ENCODE results near the gene LMO3.

The LMO3 gene

GRCh38 chr12:16504200-16504599 is 101.8 kb downstream of the LMO3 start:
- H3K36me3 Mint-ChIP-seq, result no peaks in the 10 kb centered on the region
- no peak overlapping the region for H3K27ac Mint-ChIP-seq
- no peaks in the 10 kb centered on the region for H3K4me1 Mint-ChIP-seq
- ATAC-seq (replicated peaks), result no peak
- DNase-seq, result no peak
- peaks cover 0 to 2% of the 10 kb centered on the region in 2 donors for H3K9me3 Mint-ChIP-seq
- no peak overlapping the region for H3K4me3 Mint-ChIP-seq
- H3K27me3 Mint-ChIP-seq, result no peaks in the 10 kb centered on the region

DNA sequence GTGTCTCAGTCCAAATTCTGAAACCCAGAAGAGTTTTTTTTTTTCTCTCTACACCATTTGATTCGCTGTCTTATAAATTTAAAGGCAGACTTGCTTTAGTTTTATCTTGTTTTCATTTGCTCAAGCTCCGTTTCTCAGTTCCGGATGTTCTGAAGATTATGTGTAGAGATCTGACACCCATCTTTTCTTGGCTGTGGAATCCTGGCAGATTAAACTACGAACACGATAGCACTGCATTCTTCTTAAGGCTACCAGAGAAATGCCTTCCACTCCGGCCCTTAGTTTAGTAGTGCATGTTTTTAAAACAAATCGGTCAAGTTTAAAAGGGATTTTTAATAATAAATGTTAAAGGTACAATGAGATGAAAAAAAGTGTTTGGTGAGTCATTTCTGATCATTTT is 106.4 kb downstream of the LMO3 start:
- H3K27ac Mint-ChIP-seq, result no peak overlapping the region
- H3K36me3 Mint-ChIP-seq, result no peaks in the 10 kb centered on the region
- ATAC-seq (replicated peaks), result no peak
- DNase-seq, result no peak
- no peak overlapping the region for H3K4me3 Mint-ChIP-seq
- H3K27me3 Mint-ChIP-seq, result no peaks in the 10 kb centered on the region
- no peaks in the 10 kb centered on the region for H3K9me3 Mint-ChIP-seq
- H3K4me1 Mint-ChIP-seq, result no peaks in the 10 kb centered on the region

All from stimulated activated naive B cell treated with anti-CD40 and anti-IgM and Interleukin-4, amounts not matched to agents 10 μg/mL and 1 μg/mL and 100 μg/mL, for 72 hours (primary cell).